GM19372 (cell line): ENCODE results near the gene XDH.

ENCODE experiments used
- ATAC-seq: cut with Tn5 transposase; IDR thresholded peaks from one replicate; pipeline ENCODE4 v1.9.1; 2021; ENCODE audit warnings: mild to moderate bottlenecking, low read depth, moderate library complexity; ENCODE audit not compliant: unreplicated experiment

Gene XDH

DNA sequence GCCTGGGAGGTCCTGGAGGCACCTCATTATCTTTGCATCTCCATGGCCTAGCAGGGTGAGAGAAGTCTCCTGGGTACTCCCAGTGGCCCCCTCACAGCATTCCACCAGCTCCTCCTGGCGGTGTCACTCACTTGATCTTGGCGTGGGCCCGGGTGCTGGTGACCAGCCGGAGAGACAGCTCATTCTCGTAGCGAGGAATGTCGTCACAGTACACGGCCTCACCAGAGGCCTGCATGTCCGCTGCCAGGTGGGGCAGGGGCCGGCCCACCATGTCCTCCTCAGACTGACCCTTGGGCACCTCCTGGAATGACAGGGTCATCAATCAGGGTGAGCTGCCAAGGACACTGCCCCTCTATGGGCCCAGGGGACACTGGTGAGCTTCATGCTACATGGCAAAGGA, 42.4 kb downstream of the XDH start:
- ATAC-seq, result no peak

DNA sequence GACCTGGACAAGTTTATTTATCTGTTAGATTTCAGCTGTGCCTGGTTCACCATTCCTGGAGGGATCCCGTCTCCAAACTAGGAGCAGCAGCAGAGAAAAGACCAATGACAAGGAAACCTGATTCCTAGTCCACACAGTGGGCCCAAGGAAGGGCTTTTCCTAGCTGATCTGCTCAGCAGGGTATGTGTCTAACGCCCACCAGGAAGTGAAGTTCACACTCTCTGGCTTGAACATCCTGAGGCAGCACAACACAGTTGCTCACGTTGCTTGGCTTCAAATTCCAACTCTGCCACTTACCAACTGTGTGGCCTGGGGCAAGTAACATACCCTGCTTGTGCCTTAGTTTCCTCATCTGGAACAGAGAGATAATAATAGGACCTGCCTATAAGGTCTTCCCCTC, 42.9 kb downstream of the XDH start:
- ATAC-seq, result no peak

DNA sequence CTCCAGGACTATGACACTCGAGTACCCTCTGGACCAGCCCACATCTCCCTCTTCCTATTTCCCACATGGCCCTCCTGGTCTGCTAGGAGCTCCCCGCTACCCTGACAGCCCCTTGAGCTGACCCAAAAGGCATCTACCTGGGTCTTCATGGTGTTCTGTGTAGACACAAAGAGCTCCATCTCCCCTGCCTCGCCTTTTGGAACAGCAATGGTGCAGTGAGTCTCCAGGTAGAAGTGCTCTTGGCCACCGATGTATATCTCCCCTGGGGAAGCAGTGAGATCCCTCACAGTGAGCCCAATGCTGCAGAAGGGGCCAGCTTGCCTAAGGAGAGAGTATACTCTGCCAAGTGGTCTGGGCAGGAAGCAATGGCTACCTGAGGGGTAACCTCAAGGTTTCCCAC, 47.8 kb downstream of the XDH start:
- ATAC-seq, result no peak

DNA sequence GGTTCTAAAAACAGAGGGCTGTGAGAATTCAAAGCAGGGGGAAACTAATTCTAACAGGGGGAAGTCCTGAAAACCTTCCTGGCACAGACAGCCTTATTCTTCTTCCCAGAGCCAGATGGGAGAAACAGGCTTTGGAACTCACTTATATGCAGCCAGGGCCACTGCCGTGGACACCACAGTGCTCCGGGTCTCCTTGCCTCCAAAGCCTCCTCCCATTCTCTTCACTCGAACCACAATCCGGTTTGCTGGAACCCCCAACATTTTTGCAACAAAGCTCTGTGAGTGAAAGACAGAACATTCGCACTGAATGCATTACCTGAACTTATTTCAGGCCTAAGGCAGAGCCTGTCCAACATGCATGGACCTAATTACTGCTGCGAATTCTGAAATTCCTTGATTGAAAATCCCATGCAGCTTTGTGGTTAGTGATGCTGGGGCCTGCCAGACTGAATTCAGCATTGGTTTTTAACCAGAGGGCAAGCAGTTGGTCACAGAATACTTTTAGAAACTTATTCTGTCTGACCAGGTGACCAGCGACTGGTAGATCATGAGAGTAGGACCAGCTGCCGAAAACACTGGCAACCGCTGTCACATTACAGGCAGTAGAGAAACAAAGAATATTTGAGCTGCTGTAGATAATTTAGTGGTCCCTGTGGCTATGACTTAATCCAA, 48.6 kb downstream of the XDH start:
- no peak for ATAC-seq

DNA sequence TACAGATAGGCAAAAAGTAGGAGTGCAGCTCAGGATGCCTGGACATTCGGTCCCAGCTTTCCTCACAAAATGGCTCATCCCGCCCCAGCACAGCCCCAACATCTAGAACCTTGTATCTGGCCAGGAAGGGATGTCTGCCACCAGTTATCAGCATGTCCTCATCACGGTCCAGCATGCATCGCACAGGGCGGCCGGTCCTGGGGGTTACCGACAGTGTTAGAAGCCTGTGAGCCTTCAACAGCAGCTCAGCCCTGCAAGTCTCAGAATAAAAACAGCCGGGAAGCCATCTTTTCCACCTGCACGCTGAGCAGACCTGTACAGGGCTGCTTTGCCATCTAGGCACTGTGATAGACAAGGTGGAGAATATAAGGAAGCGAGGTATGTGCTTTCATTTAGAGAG, 49.2 kb downstream of the XDH start:
- ATAC-seq, result no peak

DNA sequence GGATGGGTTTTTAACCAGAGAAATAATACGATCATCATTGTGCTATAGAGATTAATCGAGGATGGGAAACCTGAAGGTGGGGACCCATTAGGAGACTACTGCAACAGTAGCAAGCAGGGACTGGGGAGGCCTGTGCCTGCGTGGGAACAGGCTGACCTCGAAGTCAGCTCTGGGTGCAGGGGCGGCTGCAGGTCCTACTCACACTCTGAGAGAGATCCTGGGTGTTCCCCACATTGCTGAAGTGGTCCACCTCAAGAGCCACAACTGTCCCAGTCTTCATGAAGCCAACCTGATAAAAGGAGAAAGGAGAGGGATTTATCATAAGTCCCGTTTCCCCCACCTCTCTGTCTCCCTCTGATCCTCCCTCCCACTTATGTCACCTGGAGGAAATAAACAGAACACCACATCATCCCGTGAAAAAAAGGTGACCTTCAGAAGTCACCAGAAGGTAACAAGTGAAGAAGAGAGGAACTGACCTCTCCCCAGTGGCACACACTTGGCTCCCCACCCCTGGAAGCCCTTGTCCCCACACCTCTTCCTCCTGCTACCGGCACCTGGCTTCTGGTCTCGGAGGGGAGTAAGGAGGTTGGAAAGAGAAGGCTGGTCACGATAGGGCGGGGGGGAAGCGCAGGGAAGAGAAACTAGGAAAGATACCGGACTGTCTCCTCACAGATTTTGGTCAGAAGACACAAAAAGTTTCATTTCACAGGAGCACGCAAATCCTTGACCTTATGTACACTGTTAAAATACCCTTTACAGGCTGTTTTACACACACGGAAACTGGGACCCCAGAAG, 50.4 kb downstream of the XDH start:
- no peak for ATAC-seq

DNA sequence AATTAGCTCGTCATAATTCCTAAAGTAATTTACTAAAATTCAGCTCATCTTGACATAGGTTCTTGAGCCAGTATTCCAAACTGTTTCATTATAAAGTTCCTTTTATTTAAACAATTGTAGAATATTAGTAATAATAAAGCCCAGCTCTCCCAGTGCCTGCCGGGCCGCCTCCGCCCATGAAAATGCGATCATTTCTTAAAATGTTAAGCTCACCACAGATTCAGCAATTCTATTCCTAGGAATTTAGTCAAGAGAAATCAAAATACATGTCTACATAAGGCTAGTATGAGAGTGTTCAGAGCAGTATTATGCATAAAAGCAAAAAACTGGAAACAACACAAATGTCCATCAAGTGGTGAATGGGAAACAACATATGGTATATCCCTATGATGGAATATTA, 52.0 kb downstream of the XDH start:
- no peak for ATAC-seq

DNA sequence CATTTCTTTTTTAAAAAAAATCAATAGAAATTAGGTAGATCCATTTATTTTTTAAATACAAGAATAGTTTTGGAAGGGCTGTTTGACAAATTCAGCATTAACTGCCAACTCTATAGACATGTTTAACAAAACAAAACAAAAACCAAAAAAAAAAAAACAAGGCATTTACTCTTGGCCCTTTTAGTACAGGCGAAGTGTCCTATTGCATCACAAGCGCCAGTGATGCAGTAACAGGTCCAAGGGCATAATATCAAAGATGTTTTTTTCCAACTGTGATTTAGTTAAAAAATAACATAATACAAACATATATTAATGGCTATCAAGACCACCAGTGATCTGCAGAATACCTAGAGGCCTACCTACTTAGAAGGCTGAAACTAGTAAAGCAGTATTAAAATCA, 55.3 kb downstream of the XDH start:
- ATAC-seq, result no peak

DNA sequence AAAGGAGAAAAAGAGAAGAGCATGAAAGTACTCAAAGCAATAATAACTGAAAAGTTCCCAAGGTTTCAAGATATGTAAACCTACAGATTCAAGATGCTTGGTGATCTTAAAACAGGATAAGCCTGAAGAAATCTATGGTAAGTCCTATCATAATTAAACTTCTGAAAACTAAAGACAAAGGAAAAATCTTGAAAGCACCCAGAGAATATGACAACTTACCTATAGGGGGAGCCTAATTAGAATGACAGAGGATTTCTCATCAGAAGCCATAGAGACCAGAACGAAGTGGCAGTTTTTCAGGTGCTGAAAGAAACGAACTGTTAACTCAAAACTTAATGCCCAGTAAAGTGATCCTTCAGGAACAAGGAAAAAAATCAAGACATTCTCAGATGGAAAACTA, 59.7 kb downstream of the XDH start:
- ATAC-seq, result no peak

DNA sequence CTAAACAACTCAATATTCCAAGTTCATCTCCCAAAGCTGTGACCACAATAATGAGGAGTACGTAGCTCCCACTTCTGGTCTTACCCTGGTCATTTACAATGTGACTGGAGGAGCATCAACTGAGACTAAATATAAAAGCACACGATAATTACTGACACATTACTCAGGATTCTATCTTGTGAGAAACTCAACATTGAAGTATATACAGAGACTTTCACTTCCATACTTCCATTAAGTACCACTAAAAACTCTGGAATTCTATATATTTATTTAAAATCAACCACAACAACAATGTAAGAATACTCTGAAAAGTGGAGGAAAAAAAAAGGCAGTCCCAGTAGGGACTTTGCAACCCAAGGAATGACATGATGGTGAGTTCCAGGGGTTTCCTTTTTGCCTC, 61.4 kb downstream of the XDH start:
- no peak for ATAC-seq

DNA sequence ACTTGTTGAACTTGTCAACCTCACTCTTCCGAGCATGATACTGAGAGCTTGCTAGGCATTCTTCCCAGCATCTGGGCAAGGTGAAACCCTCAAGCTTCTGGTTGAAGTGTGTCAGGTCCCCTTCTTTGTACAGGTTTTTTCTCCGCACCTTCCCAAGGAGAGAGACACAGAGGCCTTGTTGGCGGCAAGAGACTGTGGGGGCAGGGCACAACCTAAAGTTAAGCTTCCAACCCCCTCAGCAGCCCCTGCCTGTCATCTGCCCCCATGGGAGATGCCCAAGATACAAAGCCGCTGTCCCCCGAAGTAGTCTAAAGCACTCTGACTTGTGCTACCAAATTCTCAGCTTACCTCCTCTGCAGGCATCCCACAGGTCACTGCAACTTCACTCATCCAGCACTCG, 64.9 kb downstream of the XDH start:
- ATAC-seq, result no peak

DNA sequence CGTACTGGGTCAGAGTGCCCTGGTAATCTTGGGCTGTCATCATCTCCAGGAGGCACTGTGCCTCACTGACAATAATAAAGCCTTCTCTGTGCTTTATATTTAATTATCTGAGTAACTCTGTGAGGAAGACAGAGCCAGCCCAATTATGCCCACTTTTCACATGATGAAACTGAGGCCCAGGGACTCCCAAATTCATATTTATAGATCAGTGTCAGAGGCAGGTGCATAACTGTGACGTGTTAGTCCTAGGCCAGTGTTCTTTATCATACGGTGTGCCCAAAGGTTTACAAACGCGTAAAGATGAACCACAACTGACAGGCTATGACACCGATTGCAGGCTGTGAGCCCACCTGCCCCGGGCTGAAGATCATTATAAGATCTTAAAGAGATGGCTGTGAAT, 65.4 kb downstream of the XDH start:
- no peak for ATAC-seq

DNA sequence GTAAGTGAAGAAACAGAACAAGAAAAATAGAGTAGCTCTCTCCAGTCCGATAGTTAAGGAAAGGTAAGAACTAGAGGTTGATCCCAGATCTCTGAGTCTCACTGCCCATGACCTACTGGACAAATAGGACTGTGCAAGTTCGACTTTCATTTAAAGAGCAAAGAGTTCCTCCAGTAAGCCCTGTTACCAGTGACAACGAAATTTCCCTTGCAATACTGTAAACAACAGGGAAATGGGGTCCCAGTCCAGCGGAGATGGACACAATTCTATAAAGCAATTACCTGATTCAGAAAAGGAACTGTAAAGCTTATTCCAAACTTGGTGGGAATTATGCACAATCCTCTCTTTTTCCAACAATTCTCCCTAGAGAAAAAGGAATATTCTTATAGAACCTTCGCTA, 65.9 kb downstream of the XDH start:
- ATAC-seq, result no peak

DNA sequence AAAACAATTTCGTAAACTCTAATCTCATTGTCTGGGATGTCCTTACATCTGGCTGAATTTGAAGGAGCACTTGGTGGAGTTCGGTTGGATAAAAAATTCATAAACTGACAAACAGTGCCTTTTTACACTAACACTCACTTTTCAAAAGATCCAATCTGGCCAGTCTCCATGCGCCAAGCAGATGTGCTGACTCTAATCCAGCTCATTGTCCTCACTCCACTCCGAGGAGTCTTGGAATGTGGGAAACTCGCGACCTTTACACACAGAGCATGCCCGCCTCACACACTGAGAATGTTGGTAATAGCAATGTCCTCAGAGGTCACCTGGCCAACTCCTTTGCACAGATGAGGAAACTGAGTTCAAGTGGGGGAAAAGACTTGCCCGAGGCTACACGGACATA, 66.8 kb downstream of the XDH start:
- no peak for ATAC-seq

DNA sequence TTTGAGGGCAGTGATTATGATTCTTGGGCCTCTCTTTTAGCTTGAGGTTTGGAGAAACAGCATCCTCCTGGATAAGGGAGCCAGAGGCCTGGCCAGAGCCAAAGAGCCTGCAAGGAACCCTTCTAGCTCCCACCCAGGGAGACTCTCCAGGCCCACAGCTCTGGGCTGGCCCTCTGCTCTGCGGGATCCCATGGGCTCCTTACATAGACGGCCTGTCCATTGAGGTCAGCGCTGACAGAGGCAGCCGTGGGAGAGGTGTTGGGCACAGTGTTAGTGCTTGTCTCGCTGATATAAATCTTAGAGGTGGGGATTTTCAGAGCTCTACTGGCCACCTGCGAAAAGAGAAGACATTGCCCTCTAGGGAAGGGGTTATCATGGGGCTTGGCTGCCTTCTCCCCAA, 67.2 kb downstream of the XDH start:
- no peak for ATAC-seq

DNA sequence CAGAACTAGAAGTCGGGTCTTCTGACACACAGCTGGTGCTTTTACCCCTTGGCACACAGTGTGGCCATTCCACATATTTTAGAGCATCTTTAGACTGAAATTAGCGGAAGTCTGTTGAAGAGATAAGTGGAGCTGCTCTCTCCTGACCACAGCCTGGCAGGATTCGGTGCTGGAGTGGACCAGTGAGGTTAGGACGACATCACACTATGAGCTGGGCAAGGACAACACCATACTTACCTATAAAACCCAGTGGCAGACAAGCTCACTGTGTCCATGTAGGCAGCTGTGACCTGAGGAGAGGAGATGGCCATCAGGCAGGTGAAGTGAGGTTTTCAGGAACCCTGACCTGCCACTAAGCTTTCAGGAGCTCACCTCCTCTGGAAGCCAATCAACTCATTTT, 70.1 kb downstream of the XDH start:
- ATAC-seq, result no peak

DNA sequence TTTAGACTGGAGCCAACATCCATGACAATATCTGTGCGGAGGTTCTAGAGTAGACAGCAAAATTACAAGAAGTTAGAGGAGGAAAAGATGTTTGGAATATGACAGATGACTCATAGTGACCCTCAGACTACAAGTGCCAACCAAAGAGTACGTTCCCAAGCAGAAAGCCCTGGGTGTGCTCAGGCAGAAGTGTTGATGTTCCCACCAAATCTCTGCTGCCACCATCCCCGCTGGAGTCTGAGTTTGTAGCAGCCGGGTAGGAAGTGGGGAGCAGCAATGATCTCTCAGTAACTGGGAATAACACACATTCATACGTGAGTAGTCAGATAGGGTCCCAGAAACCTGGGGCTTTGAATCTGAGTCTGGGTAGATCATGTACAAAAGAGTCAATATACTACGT, 73.2 kb downstream of the XDH start:
- no peak for ATAC-seq

DNA sequence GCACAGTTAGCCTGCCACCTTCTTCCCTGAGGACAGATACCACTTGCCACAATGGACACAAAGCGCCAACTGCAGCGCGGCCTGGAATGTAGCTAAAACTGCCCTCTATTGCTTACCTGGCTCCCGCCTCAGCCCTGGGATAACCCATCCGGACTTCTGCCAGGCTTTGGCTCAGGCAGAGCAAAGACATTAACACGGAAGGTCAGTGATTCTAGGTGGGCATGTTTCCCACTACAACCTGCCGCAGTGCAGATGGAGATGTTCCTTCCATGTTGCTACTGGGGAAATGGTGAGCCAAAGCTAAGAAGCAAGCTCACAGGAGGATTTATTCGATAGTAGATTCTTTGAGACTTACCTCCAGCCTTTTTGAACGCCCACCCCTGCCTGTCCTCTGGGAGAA, 74.8 kb downstream of the XDH start:
- no peak for ATAC-seq

DNA sequence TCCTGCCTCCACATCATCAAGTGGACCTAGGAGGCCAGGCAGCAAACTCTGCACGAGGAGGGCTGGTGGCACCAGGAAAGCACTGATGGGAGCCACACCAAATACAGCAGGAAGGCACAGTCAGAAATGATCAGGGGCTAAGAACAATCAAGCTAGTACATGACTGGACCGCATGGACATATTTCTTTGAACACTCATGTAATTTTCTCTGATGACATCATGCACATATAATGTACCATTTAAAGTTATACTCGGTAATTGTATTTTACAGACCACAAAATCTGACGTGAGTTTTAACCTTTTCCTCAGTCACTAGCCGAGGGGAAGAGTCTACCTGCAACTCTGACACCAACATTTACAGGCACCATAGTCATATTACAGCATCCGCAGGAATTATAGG, 76.7 kb downstream of the XDH start:
- ATAC-seq, result no peak

DNA sequence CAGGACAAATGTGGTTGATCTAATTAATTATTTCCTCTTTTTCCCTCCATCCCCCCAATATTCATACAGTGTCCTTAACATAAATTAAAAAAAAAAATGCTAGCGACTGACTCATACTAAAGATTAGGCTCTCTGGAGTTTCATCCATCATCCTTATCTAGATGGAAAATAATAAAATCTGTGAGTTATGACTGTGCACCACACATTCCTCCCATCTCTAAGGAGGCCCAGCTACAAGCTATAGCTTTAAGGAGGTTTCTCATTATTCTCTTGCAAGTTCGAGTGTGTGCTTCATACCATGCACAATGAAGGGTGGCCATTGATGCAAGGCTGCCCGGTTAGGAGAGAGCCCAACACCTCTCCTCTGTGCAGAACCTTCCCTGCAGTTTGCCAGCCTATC, 77.3 kb downstream of the XDH start:
- ATAC-seq, result no peak

DNA sequence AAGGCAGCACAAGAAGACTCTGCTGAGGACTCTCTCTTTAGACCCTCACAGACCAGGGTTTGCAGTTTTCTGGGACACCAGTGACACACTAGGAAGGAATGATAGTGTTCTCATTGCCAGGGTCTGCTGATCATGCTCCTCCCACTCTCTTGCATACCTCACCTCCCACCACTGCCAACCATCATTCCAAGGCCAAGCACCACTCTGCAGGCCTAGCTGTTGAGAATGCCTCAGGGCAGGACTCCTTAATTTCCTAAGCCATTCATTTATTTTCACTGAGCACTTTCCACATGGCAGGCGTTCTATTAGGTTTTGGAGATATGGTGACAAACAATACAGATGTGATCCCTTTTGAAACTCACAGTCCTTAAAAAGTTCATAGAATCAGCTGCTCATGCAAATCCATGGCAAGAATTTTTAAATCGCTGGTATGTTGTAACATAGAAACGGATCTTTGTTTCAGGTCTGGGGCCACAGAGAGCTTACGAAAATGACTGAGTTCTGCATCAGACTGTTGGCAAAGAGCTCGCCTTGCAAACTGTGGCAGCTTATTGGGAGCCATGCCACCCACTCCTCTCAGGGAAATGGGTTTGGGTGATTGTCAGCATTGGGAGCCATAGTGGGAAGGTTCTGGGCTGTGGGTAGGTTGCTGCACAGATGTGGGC, 78.5 kb downstream of the XDH start:
- no peak for ATAC-seq
